KOPT-K1 (cell line): ENCODE measurements around the gene CTXND1.
"Not testable (repeated sequence)": the region's sequence is repeated elsewhere in the genome, so short reads cannot be mapped to it uniquely, and the experiment has no call there.

ENCODE experiments used
- H3K27ac ChIP-seq: fragments of 200-600 bp; sonication (generic); 2 replicates; pipeline ENCODE4 v1.5.1; 2016; ENCODE audit warnings: antibody characterized with exemption, mild to moderate bottlenecking, low read depth, low read length; ENCODE audit not compliant: poor library complexity, severe bottlenecking
- H3K36me3 ChIP-seq: fragments of 200-600 bp; sonication (generic); 2 replicates; pipeline ENCODE4 v1.5.1; 2017; ENCODE audit warnings: antibody characterized with exemption, mild to moderate bottlenecking, low read length, moderate library complexity; ENCODE audit not compliant: insufficient read depth
- H3K9me3 ChIP-seq: fragments of 200-600 bp; sonication (generic); 2 replicates; pipeline ENCODE4 v1.5.1; 2017; ENCODE audit warnings: antibody characterized with exemption, low read length, mild to moderate bottlenecking; ENCODE audit not compliant: insufficient read depth, poor library complexity, severe bottlenecking

The CTXND1 gene

GRCh38 chr15:80252121-80252518 is at the start of gene CTXND1:
Gene CTXND1, minus strand, starts transcription at chr15:80252213. Its CDS starts 50,264 bp downstream, at chr15:80201949.
- Histone ChIP-seq H3K36me3 (no peaks in the 10 kb centered on the region), H3K27ac (no peak within 1 kb of the TSS), H3K9me3 (no peaks in the 10 kb centered on the region)

- Histone ChIP-seq H3K36me3 (no peaks in the 10 kb centered on the region), H3K27ac (no peak overlapping the region), H3K9me3 (peaks cover 5% of the 10 kb centered on the region)
These were observed 49.5 kb upstream of the CTXND1 start for GRCh38 chr15:80301472-80301871.

- not testable (repeated sequence) for H3K9me3 ChIP-seq, H3K36me3 ChIP-seq, H3K27ac ChIP-seq
These were observed 43.8 kb upstream of the CTXND1 start for GRCh38 chr15:80295777-80296176.

- peaks cover under 1% of the 10 kb centered on the region for H3K9me3 ChIP-seq
These were observed 40.1 kb upstream of the CTXND1 start for GRCh38 chr15:80292079-80292478.

GRCh38 chr15:80290891-80291290 is 38.9 kb upstream of the CTXND1 start:
- H3K36me3 ChIP-seq, H3K27ac ChIP-seq, H3K9me3 ChIP-seq: not testable (repeated sequence)

More at GRCh38 chr15:80292079-80292478, 40.1 kb upstream of the CTXND1 start:
- no peak overlapping the region for H3K27ac ChIP-seq
- no peaks in the 10 kb centered on the region for H3K36me3 ChIP-seq

GRCh38 chr15:80289528-80290495 is 37.8 kb upstream of the CTXND1 start:
- Histone ChIP-seq H3K27ac (no peak overlapping the region), H3K9me3 (no peaks in the 10 kb centered on the region), H3K36me3 (no peaks in the 10 kb centered on the region)

GRCh38 chr15:80288131-80288530 is 36.1 kb upstream of the CTXND1 start:
- Histone ChIP-seq H3K36me3 (no peaks in the 10 kb centered on the region), H3K27ac (no peak overlapping the region), H3K9me3 (no peaks in the 10 kb centered on the region)

GRCh38 chr15:80286055-80286454 is 34.0 kb upstream of the CTXND1 start:
- Histone ChIP-seq H3K9me3 (no peaks in the 10 kb centered on the region), H3K36me3 (no peaks in the 10 kb centered on the region), H3K27ac (no peak overlapping the region)

GRCh38 chr15:80285379-80285778 is 33.4 kb upstream of the CTXND1 start:
- Histone ChIP-seq H3K27ac (no peak overlapping the region), H3K9me3 (no peaks in the 10 kb centered on the region), H3K36me3 (no peaks in the 10 kb centered on the region)

GRCh38 chr15:80283531-80283930 is 31.5 kb upstream of the CTXND1 start:
- Histone ChIP-seq H3K9me3 (no peaks in the 10 kb centered on the region), H3K36me3 (no peaks in the 10 kb centered on the region), H3K27ac (no peak overlapping the region)

GRCh38 chr15:80277147-80277546 is 25.1 kb upstream of the CTXND1 start:
- Histone ChIP-seq H3K27ac (no peak overlapping the region), H3K36me3 (no peaks in the 10 kb centered on the region), H3K9me3 (peaks cover 5% of the 10 kb centered on the region)

GRCh38 chr15:80275961-80276360 is 23.9 kb upstream of the CTXND1 start:
- Histone ChIP-seq H3K36me3 (no peaks in the 10 kb centered on the region), H3K27ac (no peak overlapping the region), H3K9me3 (peaks cover 5% of the 10 kb centered on the region)

- H3K9me3 ChIP-seq, result peaks cover 5% of the 10 kb centered on the region
- no peak overlapping the region for H3K27ac ChIP-seq
- H3K36me3 ChIP-seq, result no peaks in the 10 kb centered on the region
These were observed 23.0 kb upstream of the CTXND1 start for GRCh38 chr15:80274996-80275395.

GRCh38 chr15:80274554-80274953 is 22.5 kb upstream of the CTXND1 start:
- Histone ChIP-seq H3K27ac (no peak overlapping the region), H3K36me3 (no peaks in the 10 kb centered on the region)

GRCh38 chr15:80272987-80273386 is 21.0 kb upstream of the CTXND1 start:
- Histone ChIP-seq H3K9me3 (peaks cover 5% of the 10 kb centered on the region), H3K27ac (no peak overlapping the region), H3K36me3 (no peaks in the 10 kb centered on the region)

More at GRCh38 chr15:80274554-80274953, 22.5 kb upstream of the CTXND1 start:
- H3K9me3 ChIP-seq, result peaks cover 5% of the 10 kb centered on the region

- Histone ChIP-seq H3K9me3 (peaks cover 2% of the 10 kb centered on the region), H3K36me3 (no peaks in the 10 kb centered on the region)
These were observed 18.5 kb upstream of the CTXND1 start for GRCh38 chr15:80270472-80270871.

More at GRCh38 chr15:80270472-80270871, 18.5 kb upstream of the CTXND1 start:
- H3K27ac ChIP-seq, result no peak overlapping the region
